ENCODE results near the gene RANBP2. TPM values are rescaled to one million over a fixed set of nuclear protein-coding genes. Genes with fewer than 3 reads are reported as not detected.

Gene RANBP2
- polyA plus RNA-seq, 4 donors, result 45.4 to 78.2 (median 64.3) TPM

DNA sequence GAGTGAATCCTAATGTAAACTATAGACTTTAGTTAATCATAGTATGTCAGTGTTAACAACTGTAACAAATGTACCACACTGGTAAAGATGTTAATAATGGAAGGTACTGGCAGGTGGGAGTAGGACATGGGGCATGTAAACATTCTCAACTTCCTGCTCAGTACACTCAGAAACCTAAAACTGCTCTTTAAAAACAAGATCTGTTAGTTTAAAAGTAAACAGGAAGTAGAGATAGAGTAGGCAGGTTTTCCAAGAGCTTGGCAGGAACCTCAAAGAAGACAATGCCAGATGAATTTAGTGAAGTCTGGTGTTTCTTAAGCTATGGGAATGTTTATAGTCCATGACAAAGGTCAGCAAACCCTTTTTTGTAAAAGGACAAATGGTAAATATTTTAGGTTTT lies 113.9 kb downstream of the RANBP2 start:
- no peak for DNase-seq (ENCODE audit: low read depth in 4 of 4, low spot score in 3 of 4)

- no peak for DNase-seq (ENCODE audit: low read depth in 4 of 4, low spot score in 3 of 4)
Observed at GRCh38 chr2:108834620-108835019, 115.3 kb downstream of the RANBP2 start.

GRCh38 chr2:108835040-108835439 lies 115.8 kb downstream of the RANBP2 start:
- DNase-seq (ENCODE audit: low read depth in 4 of 4, low spot score in 3 of 4), result no peak

Other genes starting within 250 kb of the RANBP2 start
- gene LIMS1, start 185.0 kb upstream of the RANBP2 start, polyA plus RNA-seq (ENCODE audit: insufficient read length in 4 of 4), result 10 to 100 TPM; 48.1 to 54.0 (median 51.3) TPM
- gene CCDC138, start 67.3 kb downstream of the RANBP2 start, polyA plus RNA-seq (ENCODE audit: insufficient read length in 4 of 4), result 10 to 100 TPM; 10.7 to 18.6 (median 17.2) TPM